Activated CD8-positive, alpha-beta memory T cell treated with anti-CD3 and anti-CD28 coated beads for 4 hours (primary cell): ENCODE data around the gene BPIFB4.

Experiments used
- DNase-seq, 2 donors: peaks; one replicate each; pipeline ENCODE4 v3.0.0-alpha.2; 2020; ENCODE audit warnings: low read depth in 2 of 2

The BPIFB4 gene

DNA sequence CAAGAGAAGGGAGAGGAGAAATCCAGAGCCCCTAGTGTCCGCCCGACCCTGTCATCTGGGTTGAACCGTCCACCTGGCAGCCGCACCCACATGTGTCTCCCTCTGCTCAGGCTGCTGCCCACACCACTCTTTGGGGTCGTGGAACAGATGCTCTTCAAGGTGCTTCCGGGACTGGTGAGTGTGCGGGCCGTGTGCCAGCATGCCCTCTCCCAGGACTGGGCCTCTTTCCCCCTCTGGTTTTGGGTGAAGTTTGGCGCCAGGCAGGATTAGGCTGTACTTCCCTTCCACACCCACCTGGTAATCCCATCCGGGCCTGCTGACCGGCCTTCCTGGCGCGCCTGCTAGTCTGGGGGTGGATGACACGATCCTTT, 17.8 kb upstream of the BPIFB4 start:
- DNase-seq, result no peak

DNA sequence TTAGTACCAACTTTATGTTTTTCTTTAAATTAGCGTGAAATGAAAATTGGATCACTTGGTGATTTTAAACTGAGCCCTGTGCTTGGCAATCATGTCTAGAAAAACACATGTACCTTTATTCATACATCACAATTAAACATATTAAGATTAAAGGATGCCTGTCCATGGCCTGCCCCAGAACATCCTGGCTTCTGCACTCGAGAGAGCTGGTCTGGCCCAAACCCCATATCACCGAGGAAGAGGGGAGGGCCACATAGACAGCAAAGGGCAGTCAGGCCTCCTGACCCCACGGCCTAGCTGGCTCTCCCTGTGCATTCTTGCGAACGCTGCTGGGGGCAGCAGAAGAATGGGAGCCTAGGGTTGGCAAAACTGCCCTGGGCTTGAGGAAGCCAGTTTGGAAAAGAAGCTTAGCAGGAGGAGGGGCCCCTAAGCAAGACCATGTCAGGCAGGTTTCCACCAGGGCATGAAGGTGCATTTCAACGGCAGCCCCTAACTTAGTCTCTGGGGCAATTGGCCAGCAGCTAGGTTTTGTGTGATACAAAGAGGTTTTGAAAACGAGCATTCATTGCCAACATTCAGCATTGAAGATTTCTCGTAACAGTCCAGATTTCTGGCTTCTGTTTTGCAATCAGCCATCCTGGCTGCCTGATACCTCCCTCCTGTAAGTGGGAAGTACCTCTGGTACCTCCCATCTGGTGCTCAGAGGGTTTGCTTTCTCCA, 17.2 kb upstream of the BPIFB4 start:
- DNase-seq, result no peak

GRCh38 chr20:33062825-33063149, 16.7 kb upstream of the BPIFB4 start:
- no peak for DNase-seq

DNA sequence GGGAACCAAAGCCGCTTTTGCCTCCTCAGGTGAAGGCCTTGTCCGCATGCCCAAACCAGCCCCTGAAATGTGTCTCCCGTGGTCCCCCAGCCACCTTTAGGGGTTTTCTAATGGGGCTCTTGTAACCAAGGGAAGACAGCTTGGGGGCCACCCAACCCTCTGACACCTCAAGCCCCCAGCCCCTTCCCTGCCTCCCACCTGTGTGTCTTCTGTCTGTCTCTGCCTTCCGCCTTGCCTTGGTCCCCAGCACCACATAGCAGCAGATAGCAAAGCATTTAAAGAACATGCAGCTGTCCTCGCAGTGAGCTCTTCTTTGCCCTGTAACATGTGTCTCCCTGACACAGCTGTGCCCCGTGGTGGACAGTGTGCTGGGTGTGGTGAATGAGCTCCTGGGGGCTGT, 16.2 kb upstream of the BPIFB4 start:
- no peak for DNase-seq

DNA sequence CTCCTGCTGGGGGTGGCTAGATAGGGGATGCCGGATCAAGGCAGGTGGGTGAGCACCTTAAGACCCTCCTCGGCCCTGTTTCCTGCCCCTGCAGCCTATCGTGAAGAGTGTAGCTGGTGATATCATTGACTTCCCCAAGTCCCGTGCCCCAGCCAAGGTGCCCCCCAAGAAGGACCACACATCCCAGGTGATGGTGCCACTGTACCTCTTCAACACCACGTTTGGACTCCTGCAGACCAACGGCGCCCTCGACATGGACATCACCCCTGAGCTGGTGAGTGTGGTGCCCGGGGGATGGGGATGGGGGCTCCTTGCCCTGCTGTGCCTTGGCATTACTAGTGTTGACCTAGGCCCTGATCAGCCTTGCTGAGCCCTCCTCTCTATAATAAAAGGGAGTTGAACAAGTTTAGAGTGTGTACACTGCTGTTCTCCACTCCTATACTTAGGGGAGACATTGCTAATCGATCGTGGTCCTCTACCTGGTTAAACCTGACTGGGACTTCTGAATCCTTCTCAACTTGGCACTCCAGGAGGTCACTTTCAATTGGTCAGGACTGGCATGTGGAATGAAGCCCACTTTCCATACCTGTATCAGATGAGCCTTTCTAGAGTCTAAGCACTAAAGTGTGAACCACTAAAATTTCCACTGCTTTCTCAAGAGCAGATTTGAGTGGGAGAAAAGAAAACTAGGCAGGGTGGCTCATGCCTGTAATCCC, 14.7 kb upstream of the BPIFB4 start:
- no peak for DNase-seq

GRCh38 chr20:33065785-33066184, 13.7 kb upstream of the BPIFB4 start:
- DNase-seq, result no peak

- no peak for DNase-seq
Observed at GRCh38 chr20:33067806-33068205, 11.6 kb upstream of the BPIFB4 start.

DNA sequence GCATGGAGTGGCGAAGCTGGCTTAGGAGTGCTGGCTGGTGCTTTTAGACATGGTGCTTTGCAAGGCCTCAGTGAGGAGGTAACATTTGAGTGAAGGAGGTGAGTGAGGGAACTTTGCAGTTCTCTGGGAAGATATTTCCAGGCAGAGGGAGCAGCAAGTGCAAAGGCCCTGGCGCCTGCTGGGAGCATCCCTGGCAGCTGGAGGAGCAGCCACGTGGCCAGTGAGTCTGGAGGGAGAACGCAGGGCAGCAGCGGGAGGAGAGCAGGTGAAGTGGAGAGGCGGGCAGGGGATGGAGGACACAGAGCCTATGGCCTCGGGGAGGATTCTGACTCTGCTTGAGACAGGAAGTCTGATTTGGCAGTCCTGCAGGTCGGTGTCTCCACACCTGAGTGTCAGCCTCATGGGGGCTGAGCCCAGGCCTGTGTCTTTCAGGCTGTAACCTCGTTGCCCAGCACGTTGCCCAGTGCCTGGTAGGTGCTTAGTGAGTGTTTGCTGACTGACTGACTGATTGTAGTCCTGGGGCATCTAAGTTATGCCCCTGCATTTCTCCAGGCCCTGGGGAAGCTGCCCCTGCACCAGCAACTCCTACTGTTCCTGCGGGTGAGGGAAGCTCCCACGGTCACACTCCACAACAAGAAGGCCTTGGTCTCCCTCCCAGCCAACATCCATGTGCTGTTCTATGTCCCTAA, 11.0 kb upstream of the BPIFB4 start:
- DNase-seq, result no peak

GRCh38 chr20:33069673-33070072, 9.8 kb upstream of the BPIFB4 start:
- DNase-seq, result no peak

GRCh38 chr20:33070111-33071053, 9.1 kb upstream of the BPIFB4 start:
- no peak for DNase-seq

- DNase-seq, result no peak
Observed at GRCh38 chr20:33071198-33071597, 8.2 kb upstream of the BPIFB4 start.

- no peak for DNase-seq
Observed at GRCh38 chr20:33072362-33072761, 7.1 kb upstream of the BPIFB4 start.

DNA sequence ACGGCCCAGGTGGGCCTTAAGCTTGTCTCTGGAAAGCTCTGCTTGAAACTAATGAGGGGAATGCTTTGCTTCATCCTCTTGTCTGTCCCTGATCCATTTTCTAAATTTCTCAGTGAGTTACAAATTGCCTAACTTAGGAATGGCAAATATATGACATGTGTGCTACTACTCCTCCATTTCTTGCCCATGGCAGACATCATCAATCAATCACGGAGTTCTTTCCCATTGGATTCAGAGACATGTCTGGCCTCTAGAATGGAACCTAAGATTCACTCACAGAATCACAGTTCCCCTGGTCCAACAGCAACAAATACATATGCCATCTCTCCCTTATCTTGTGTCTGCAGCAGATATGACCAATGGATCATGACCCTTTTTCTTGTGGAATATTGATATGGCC, 6.6 kb upstream of the BPIFB4 start:
- no peak for DNase-seq

DNA sequence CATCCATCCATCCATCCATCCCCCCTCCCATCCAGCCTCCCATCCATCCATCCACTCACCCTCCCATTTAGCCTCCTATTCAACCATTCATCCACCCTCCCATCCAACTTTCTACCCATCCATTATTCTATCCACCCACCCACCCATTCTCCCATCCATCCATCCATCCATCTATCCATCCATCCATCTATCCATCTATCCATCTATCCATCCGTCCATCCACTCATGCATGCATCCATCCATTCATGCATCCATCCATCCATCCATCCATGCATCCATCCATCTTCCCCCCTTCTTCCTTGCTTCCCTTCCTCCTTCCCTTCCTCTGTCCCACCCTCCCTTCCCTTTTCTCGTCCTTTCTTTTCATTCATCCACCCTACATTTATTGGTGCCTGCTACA, 4.8 kb upstream of the BPIFB4 start:
- no peak for DNase-seq

- DNase-seq, result no peak
Observed at GRCh38 chr20:33075281-33075680, 4.2 kb upstream of the BPIFB4 start.

GRCh38 chr20:33076662-33077372, 2.6 kb upstream of the BPIFB4 start:
- DNase-seq, result no peak

DNA sequence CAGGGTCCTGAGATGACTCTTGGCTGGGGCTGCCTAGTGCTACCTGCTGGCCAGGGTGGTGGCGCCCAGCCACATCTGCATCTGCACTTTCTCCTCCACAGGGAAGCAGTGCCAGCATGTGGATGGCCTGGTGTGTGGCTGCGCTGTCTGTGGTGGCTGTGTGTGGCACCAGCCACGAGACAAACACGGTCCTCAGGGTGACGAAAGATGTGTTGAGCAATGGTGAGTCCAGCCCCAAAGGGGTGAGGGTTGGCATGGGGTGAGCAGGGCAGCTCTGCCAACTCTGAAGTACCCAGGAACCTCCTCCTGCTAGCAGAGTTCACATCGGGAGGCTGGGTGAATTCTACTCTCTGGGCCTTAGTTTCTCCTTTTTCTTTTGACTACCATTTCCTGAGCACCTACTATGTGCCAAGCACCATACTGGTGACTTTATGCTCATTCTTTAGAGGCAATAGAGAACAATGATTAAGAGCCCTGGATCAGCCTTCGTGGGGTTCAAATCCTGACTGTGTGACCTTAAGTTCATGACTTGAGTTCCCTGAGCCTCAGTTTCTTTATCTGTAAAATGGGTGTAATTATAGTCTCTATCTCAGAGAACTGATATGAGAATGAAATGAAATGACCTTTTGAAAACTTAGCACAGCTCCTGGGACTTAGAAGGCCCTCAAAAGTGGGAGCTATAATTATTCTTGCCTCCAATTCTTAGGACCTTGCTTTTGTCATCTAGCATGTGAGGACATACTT, 2.1 kb downstream of the BPIFB4 start:
- no peak for DNase-seq

DNA sequence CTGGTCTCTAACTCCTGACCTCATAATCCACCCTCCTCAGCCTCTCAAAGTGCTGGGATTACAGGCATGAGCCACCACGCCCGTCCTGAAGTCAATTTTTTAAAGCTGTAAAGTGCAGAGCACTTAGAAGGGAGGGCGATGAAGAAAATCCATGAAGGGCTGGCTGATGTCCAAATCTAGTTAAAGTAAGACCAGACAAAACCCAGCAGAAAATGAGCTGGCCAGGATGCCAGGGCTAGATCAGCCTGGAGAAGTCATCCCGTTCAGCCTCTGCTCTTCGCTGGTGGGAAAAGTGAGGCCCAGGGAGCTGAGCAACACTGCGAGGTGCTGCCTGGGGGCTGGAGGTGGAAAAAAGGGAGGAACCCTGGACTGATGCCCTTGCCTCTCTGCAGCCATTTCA, 3.1 kb downstream of the BPIFB4 start:
- no peak for DNase-seq

- DNase-seq, result no peak
Observed at GRCh38 chr20:33083544-33084340, 4.3 kb downstream of the BPIFB4 start.

GRCh38 chr20:33084722-33085121, 5.3 kb downstream of the BPIFB4 start:
- DNase-seq, result no peak
